GM19043 (cell line): ENCODE results near the gene AGRP.

ENCODE experiments used
- ATAC-seq: cut with Tn5 transposase; IDR thresholded peaks from one replicate; pipeline ENCODE4 v1.9.1; 2021; ENCODE audit warnings: low read depth; ENCODE audit not compliant: unreplicated experiment

AGRP gene

DNA sequence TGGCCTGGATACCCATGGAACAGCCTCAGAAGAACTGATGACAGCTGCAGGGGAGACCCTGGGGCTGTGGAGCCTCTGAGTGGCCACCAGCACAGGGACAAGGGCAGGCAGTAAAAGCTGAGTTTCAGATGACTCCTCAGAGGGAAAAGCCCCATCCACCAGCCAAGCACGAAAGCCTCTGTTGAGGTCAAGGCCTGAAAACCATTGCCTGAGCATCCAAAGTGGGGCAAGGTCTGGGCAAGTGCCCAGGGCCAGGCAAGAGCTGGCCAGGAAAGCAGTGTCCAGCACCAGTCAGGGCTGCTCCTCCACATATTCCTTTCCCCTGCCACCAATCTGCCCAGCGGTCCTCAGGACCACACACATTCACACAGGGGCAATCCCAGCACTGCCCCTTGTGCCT, 18.8 kb downstream of the AGRP start:
- no peak for ATAC-seq

GRCh38 chr16:67463691-67464090, 19.7 kb downstream of the AGRP start:
- ATAC-seq, result no peak

GRCh38 chr16:67463059-67463458, 20.3 kb downstream of the AGRP start:
- no peak for ATAC-seq

DNA sequence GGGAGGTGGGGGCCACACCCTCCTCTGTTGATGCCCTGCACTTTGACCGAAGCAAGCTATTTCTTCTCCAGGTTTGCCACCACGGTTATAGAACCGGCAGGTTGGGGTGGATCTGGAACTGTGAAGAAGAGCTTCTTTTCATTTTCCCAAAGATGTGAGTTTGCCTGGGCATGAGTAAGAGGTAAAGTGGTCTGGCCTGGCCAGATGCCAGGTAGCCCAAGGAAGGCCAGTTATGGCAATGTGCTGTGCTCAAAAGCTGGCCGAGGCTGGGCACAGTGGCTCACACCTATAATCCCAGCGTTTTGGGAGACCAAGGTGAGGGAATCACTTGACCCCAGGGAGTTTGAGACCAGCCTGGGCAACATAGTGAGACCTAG, 21.1 kb downstream of the AGRP start:
- no peak for ATAC-seq

GRCh38 chr16:67461600-67462278, 21.6 kb downstream of the AGRP start:
- no peak for ATAC-seq

DNA sequence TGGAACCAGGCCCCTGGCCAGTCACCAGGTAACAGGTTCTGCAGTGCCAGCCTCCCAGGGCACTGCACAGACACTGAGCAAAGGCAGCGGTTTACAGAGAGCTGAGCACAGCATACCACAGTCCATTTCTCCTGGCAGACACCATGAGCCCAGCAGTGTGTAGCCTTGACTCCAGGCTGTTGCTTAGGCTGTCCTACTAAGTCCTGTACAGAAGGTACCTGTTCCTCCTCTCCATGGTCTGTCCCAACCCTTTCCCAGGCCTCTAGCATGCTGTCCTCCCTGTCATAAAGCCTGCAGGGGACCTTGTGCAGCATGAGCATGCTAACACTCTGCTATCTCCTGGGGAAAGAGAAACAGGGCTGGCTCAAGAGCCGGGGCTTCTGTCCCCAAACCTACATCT, 22.4 kb downstream of the AGRP start:
- ATAC-seq, result no peak

GRCh38 chr16:67460168-67460567, 23.2 kb downstream of the AGRP start:
- no peak for ATAC-seq

DNA sequence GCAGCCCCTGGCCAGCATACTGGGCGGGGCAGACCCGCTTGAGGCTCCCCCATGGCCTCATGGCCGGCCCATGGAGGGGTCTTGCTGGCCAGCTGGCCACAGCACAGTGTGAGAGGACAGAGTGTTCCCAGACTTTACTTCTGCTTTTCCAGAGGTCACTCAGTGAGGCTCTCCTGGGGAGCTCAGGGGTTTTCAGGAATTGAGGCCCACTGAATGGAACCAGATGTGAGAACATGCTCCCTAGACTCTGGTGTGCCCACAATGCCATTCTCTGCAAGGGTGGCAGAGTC, 23.5 kb downstream of the AGRP start:
- no peak for ATAC-seq

DNA sequence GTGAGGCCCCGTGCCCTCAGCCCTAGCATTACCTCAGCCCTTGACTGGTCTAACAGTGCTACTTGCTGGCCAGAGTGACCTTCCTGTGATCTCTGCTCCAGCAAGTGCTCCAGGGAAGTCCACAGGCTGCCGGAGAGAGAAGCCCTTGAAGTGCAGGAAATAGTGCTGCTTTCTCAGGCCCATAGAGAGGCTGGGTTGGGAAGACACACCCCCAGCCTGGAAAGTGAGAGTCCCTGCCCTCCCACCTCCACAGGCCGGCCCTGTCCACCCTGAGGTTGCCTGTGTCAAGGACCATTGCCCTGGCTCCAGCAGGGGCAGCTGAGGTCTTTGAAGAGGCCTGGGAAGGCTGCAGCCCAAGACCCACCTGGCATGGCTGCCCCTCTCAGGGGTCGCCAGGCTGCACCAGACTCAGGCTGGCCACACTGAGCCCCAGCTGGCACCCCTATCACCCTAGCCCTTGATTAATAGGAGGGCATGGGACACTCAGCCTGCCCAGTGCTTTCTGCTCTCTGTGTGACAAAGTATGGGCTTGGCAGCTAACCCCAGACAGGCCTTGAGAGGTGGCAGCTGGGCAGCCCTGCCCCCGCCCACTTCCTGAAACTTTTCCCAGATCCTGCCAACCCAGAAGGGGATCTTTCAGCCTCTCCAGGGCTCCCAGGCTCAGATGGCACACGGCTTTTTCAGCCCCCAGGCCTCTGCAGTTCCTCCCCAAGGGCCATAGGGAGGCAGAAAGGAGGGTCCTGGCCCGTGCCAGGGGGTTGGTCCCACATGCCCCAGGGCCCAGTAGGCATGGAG, 24.1 kb downstream of the AGRP start:
- no peak for ATAC-seq

GRCh38 chr16:67458121-67458641, 25.2 kb downstream of the AGRP start:
- ATAC-seq, result no peak

GRCh38 chr16:67457611-67458010, 25.7 kb downstream of the AGRP start:
- ATAC-seq, result no peak

DNA sequence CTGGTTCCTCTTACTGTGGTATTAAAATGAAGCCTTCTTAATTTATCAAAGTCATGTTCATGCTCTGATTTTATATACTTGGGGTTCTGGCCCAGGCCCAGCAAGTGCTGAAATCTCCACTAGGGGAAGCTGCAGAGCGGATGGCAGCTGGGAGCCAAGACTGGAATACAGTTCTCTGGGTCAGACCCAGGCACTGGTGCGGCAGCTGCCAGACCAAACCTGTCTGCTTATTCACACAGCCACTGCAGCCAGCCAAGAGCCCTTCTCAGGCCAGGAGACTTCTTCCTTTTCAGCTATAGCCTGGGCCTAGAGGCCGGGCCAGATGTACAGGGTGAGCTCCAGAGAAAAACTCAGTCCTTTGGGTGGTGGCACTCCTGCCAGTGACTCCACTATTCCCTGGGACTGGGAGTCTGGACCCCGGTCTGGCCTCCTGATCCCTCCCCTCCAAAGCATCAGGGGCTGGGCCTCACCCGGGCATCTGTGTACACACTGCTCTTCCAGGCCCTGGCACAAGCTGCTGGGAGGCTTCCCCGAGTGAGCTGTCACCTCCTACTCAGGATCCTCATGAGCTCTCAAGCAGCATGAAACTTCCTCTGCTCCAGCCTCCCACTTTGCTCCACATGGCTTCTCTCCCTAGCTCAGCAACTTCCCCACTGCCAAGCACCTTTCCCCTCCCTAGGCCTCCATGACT, 26.8 kb downstream of the AGRP start:
- no peak for ATAC-seq

- no peak for ATAC-seq
These were observed 28.5 kb downstream of the AGRP start for GRCh38 chr16:67454852-67455251.

DNA sequence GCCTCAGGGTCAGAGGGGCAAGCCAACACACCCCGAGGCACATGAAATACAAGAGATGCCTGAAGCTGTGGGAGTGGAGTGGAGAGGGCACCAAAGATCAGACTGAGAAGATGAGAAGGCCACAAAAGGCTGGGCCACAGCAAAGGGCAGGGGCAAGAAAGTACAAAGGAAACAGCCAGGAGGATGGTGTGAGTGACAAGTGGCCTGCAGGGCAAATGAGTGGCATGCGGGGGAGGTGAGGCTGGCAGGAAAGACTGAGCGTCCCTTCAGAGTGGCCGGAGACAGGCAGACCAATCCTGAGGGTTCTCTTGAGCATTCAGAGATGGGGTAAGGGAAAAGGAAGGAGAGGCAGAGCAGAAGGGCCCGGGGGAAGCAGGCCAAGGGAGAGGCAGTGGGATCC, 29.2 kb downstream of the AGRP start:
- ATAC-seq, result no peak

DNA sequence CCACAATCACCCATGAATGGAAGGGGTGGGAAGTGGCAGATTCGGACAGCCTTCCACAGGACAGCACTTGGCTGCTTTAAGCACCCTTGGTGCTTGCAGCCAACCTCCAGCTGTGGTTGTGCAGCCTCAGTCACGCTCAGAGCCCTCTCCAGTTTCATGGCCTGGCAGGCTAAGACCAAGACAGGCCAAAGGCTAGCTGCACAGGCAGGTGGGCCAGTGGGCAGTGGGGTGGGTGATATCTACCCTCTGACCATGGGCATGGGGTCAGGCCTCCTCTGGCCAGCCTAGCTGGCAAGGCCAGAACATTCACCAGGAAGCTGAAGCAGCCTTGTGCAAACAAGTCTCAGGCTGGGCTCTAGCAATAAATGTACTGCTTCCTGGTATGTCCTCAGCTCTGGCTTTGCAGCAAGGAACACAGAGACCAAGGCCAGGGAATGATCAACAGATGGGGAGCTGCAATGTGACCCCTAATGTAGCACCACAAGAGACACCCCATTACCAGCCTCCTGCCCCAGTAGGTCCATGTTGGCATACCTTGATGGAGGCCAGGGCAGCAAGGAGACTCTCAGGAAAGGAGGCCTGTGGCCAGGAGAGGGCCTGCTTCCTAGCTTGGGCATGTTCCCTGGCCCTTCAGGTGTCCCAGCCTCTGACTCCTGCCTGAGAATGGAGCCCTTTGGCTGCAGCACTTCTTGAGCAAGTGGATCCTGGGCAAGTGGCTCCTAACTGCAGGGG, 31.5 kb downstream of the AGRP start:
- ATAC-seq, result no peak

- no peak for ATAC-seq
These were observed 32.2 kb downstream of the AGRP start for GRCh38 chr16:67451061-67451703.

DNA sequence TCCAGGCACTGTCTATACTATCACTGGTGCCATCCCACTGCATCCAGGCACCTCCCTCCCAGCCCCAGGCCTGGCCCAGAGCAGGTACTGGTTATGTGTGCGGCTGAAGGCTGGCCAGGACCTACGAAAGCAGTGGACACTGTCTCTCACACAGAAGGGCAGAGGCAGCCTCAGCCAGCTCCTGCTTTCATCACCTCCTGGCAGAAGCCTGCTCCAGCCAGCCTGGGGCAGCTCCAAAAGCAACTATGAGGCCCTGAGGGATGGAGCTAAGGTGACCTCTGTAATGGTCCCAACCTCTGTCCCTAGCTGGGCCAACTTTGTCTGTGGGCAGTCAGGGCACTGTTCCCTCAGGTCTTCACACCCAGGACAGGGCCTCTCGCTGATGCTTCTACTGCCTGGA, 33.6 kb downstream of the AGRP start:
- ATAC-seq, result no peak

GRCh38 chr16:67449336-67449735, 34.0 kb downstream of the AGRP start:
- no peak for ATAC-seq

- ATAC-seq, result no peak
These were observed 34.8 kb downstream of the AGRP start for GRCh38 chr16:67448580-67448979.

- ATAC-seq, result no peak
These were observed 35.8 kb downstream of the AGRP start for GRCh38 chr16:67447508-67448076.
